Testis (tissue), 2 donors: Measurements from ENCODE around the gene RRM2.

Experiments used
- POLR2A ChIP-seq: fragments of 450-650 bp; IDR thresholded peaks from one replicate; pipeline ENCODE4 v1.6.1; 2017; ENCODE audit warnings: antibody characterized with exemption, mild to moderate bottlenecking, moderate library complexity
- TF ChIP-seq, protein P1 (sequence below), 3 experiments: fragments of 450-650 bp in 2 of 3; fragments of 200-600 bp in 1 of 3; sonication (generic) in 1 of 3; IDR thresholded peaks; one replicate each; pipeline ENCODE4 v1.5.1; 2016 to 2019; ENCODE audit warnings: antibody characterized with exemption in 3 of 3, mild to moderate bottlenecking in 2 of 3, moderate library complexity in 1 of 3

DNA sequence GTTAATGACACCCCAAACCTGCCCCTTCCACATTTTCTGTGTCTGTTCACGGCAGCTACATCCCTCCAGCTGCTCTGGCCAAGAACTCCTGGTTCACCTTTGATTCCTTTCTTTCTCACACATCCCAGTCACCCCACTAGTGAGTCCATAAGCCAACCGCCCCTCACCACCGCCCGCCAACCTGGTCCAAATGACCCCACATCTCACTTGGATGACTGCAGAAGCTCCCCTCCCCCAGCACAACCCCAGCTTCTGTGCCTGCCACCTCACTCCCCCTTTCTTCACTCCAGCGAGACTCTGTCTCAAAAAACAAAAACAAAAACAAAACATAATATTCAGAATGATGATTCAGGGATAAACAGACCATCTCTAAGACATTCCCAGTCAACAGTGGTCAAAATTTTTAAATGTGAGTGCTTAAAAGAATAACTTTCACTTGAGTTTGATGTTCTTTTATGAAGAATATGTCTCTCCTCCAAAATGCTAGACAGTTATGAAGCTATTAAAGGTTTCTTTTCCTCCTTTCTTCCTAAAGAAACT, 45.5 kb upstream of the RRM2 start:
- TF ChIP-seq, protein P1, sequence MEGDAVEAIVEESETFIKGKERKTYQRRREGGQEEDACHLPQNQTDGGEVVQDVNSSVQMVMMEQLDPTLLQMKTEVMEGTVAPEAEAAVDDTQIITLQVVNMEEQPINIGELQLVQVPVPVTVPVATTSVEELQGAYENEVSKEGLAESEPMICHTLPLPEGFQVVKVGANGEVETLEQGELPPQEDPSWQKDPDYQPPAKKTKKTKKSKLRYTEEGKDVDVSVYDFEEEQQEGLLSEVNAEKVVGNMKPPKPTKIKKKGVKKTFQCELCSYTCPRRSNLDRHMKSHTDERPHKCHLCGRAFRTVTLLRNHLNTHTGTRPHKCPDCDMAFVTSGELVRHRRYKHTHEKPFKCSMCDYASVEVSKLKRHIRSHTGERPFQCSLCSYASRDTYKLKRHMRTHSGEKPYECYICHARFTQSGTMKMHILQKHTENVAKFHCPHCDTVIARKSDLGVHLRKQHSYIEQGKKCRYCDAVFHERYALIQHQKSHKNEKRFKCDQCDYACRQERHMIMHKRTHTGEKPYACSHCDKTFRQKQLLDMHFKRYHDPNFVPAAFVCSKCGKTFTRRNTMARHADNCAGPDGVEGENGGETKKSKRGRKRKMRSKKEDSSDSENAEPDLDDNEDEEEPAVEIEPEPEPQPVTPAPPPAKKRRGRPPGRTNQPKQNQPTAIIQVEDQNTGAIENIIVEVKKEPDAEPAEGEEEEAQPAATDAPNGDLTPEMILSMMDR (IDR thresholded peaks at IDR 0.05) = no peak
- no peak for TF ChIP-seq POLR2A
